ENCODE data around the gene TCAIM. TPM values are rescaled to one million over a fixed set of nuclear protein-coding genes. Genes with fewer than 3 reads are reported as not detected.

Gene TCAIM
- total and polyA plus RNA-seq, 9 of the 15 experiments (the other 6 are each of a cell fraction or from before 2014, with no cell fraction given), result 19.7 to 53.3 (median 36.9) TPM

- TF ChIP-seq ZNF518B (CRISPR knock-in tag; IDR thresholded peaks at IDR 0.05) (peak; percentile 40; the same call in 1 of the 2 replicates), ZBTB34 (CRISPR knock-in tag; IDR thresholded peaks at IDR 0.05) (no peak), CTCFL (IDR thresholded peaks at IDR 0.05; ENCODE audit: borderline replicate concordance, insufficient read depth, low read depth, low read length, poor library complexity, severe bottlenecking) (no peak), ZBTB11 (CRISPR knock-in tag; IDR thresholded peaks at IDR 0.05) (peak in 1 of 3 experiments; percentile 75; a peak in 2 of 6 replicates), VEZF1 (CRISPR knock-in tag; IDR thresholded peaks at IDR 0.05) (peak; percentile 91), NCOR1 (IDR thresholded peaks at IDR 0.05) (peak; percentile 97), HSF4 (CRISPR knock-in tag; IDR thresholded peaks at IDR 0.05; ENCODE audit: borderline replicate concordance) (0 out of 2 replicates have a peak, but pooled peaks have one; percentile 59), KLF10 (CRISPR knock-in tag; IDR thresholded peaks at IDR 0.05) (no peak), CHAMP1 (IDR thresholded peaks at IDR 0.05) (peak; percentile 81)
These were observed 101.1 kb downstream of the TCAIM start (continued) for GRCh38 chr3:44439499-44440295.

Data from K562 (cell line).